GM18873 (cell line): Measurements from ENCODE around the gene PANK1.
"Not testable (repeated sequence)": the region's sequence is repeated elsewhere in the genome, so short reads cannot be mapped to it uniquely, and the experiment has no call there.

ENCODE experiments used
- ATAC-seq: cut with Tn5 transposase; IDR thresholded peaks from one replicate; pipeline ENCODE4 v1.9.1; 2021; ENCODE audit warnings: mild to moderate bottlenecking, moderate library complexity, moderate number of reproducible peaks; ENCODE audit not compliant: unreplicated experiment, low FRiP score

Gene PANK1

GRCh38 chr10:89622151-89622550 is 22.9 kb downstream of the PANK1 start:
- ATAC-seq = no peak

GRCh38 chr10:89621438-89621837 is 23.6 kb downstream of the PANK1 start:
- no peak for ATAC-seq

GRCh38 chr10:89620296-89620695 is 24.7 kb downstream of the PANK1 start:
- ATAC-seq = not testable (repeated sequence)

GRCh38 chr10:89615824-89616223 is 29.2 kb downstream of the PANK1 start:
- no peak for ATAC-seq

GRCh38 chr10:89615112-89615511 is 29.9 kb downstream of the PANK1 start:
- ATAC-seq = no peak

- ATAC-seq = no peak
These were observed 31.5 kb downstream of the PANK1 start for GRCh38 chr10:89613582-89613981.

- no peak for ATAC-seq
These were observed 33.8 kb downstream of the PANK1 start for GRCh38 chr10:89611282-89611681.

- peak; percentile 50 for ATAC-seq
These were observed 35.2 kb downstream of the PANK1 start for GRCh38 chr10:89609833-89610346.

GRCh38 chr10:89604200-89604599 is 40.8 kb downstream of the PANK1 start:
- no peak for ATAC-seq

GRCh38 chr10:89602919-89603318 is 42.1 kb downstream of the PANK1 start:
- ATAC-seq = no peak

- no peak for ATAC-seq
These were observed 43.2 kb downstream of the PANK1 start for GRCh38 chr10:89601728-89602361.

GRCh38 chr10:89600041-89600440 is 45.0 kb downstream of the PANK1 start:
- ATAC-seq = no peak

GRCh38 chr10:89593043-89593442 is 52.0 kb downstream of the PANK1 start:
- ATAC-seq = no peak

GRCh38 chr10:89592539-89592938 is 52.5 kb downstream of the PANK1 start:
- ATAC-seq = no peak

GRCh38 chr10:89591796-89592271 is 53.2 kb downstream of the PANK1 start:
- no peak for ATAC-seq

- no peak for ATAC-seq
These were observed 53.8 kb downstream of the PANK1 start for GRCh38 chr10:89591111-89591795.

GRCh38 chr10:89590326-89590725 is 54.7 kb downstream of the PANK1 start:
- no peak for ATAC-seq

- no peak for ATAC-seq
These were observed 55.8 kb downstream of the PANK1 start for GRCh38 chr10:89589101-89589720.

GRCh38 chr10:89588671-89589070 is 56.4 kb downstream of the PANK1 start:
- ATAC-seq = no peak

GRCh38 chr10:89582022-89582421 is 63.0 kb downstream of the PANK1 start:
- ATAC-seq = no peak

- ATAC-seq = no peak
These were observed 64.8 kb downstream of the PANK1 start for GRCh38 chr10:89580243-89580642.
